B cell (primary cell): Measurements from ENCODE around the gene HHIPL1. TPM values are rescaled to one million over a fixed set of nuclear protein-coding genes. Genes with fewer than 3 reads are reported as not detected.

Experiments used
- ATAC-seq: fragments of 200-7000 bp; cut with Tn5 transposase; one replicate; pipeline ENCODE4 v1.10.0; 2021; ENCODE audit warnings: low read depth, mild to moderate bottlenecking, moderate number of reproducible peaks, moderate library complexity
- CTCF ChIA-PET: fragments of 350-600 bp; sonication (Branson Sonifier 250); formaldehyde crosslinking; loops from one replicate; lab custom pipeline; 2021; ENCODE audit warnings: antibody characterized with exemption, inconsistent platforms; lab: Charles Lee
- POLR2A ChIA-PET: fragments of 350-600 bp; sonication (Branson Sonifier 250); formaldehyde crosslinking; loops from one replicate; lab custom pipeline; 2021; ENCODE audit warnings: antibody characterized with exemption; lab: Charles Lee
- DNase-seq: peaks from one replicate; pipeline ENCODE4 v3.0.0; 2013
- H2AFZ ChIP-seq: 2 replicates; pipeline ENCODE4 v1.6.1; 2012; ENCODE audit warnings: mild to moderate bottlenecking, low read depth, low read length; ENCODE audit not compliant: insufficient read depth, poor library complexity, severe bottlenecking
- H3K27ac ChIP-seq, 2 donors: 1 replicate in 1 of 2; 2 replicates in 1 of 2; pipeline ENCODE4 v1.5.1; 2012 to 2013; ENCODE audit warnings: low read length in 2 of 2, mild to moderate bottlenecking in 2 of 2, moderate library complexity in 1 of 2
- H3K27me3 ChIP-seq, 4 experiments: fragments of 200-600 bp in 1 of 4; sonication (generic) in 1 of 4; replicated peaks in 1 of 4; 1 replicate in 2 of 4; 2 replicates in 2 of 4; pipeline versions ENCODE4 v1.6.1 to v1.7.0; 2013 to 2016; ENCODE audit warnings: low read length in 3 of 4, mild to moderate bottlenecking in 2 of 4, mixed read lengths in 1 of 4, moderate library complexity in 1 of 4; ENCODE audit not compliant: insufficient read depth in 4 of 4, control insufficient read depth in 3 of 4; ENCODE audit errors: control extremely low read depth in 1 of 4
- H3K36me3 ChIP-seq, 2 experiments: replicated peaks in 1 of 2; 1 replicate in 1 of 2; 2 replicates in 1 of 2; pipeline versions ENCODE4 v1.6.1 to v1.7.1; 2013; ENCODE audit warnings: low read length in 1 of 2; ENCODE audit not compliant: insufficient read depth in 2 of 2, control insufficient read depth in 1 of 2; ENCODE audit errors: control extremely low read depth in 1 of 2, extremely low read depth in 1 of 2
- H3K4me1 ChIP-seq, 2 donors: fragments of 200-600 bp in 1 of 2; sonication (generic) in 1 of 2; 1 replicate in 1 of 2; 2 replicates in 1 of 2; pipeline versions ENCODE4 v1.5.1 to v1.6.1; 2013 to 2017; ENCODE audit warnings: low read length in 2 of 2; ENCODE audit not compliant: control insufficient read depth in 2 of 2, insufficient read depth in 2 of 2
- H3K4me2 ChIP-seq: replicated peaks from 2 replicates; pipeline ENCODE3; 2012; ENCODE audit warnings: mild to moderate bottlenecking, low read depth, low read length; ENCODE audit not compliant: poor library complexity, severe bottlenecking
- H3K4me3 ChIP-seq, 5 experiments: fragments of 200-600 bp in 1 of 5; sonication (generic) in 1 of 5; 1 replicate in 3 of 5; 2 replicates in 2 of 5; pipeline versions ENCODE4 v1.5.1 to v1.7.0; 2011 to 2016; ENCODE audit warnings: low read length in 4 of 5, mild to moderate bottlenecking in 4 of 5, low read depth in 2 of 5, control low read depth in 1 of 5, moderate library complexity in 1 of 5; ENCODE audit not compliant: insufficient read depth in 1 of 5; ENCODE audit errors: control extremely low read depth in 1 of 5, extremely low read depth in 1 of 5
- H3K79me2 ChIP-seq: fragments of 200-600 bp; sonication (generic); one replicate; pipeline ENCODE4 v1.6.0; 2016; ENCODE audit warnings: low read length; ENCODE audit not compliant: control insufficient read depth, insufficient read depth
- H3K9ac ChIP-seq: fragments of 200-600 bp; sonication (generic); 2 replicates; pipeline ENCODE4 v1.6.1; 2017; ENCODE audit warnings: mild to moderate bottlenecking, low read length, moderate library complexity
- H3K9me3 ChIP-seq, 3 donors: one replicate each; pipeline versions ENCODE4 v1.6.1 to v1.7.1; 2013; ENCODE audit warnings: low read length in 2 of 3; ENCODE audit not compliant: control insufficient read depth in 2 of 3, insufficient read depth in 1 of 3; ENCODE audit errors: control extremely low read depth in 1 of 3
- H4K20me1 ChIP-seq: 2 replicates; pipeline ENCODE4 v1.6.0; 2012; ENCODE audit warnings: mild to moderate bottlenecking, low read length; ENCODE audit not compliant: insufficient read depth, control insufficient read depth, poor library complexity, severe bottlenecking
- H3K27ac Mint-ChIP-seq: one replicate; pipeline ENCODE4 v1.8.0; 2021; ENCODE audit warnings: mixed read lengths
- H3K27me3 Mint-ChIP-seq: one replicate; pipeline ENCODE4 v1.8.0; 2021; ENCODE audit warnings: mixed read lengths
- H3K4me1 Mint-ChIP-seq: one replicate; pipeline ENCODE4 v1.8.0; 2021; ENCODE audit warnings: mixed read lengths
- H3K4me3 Mint-ChIP-seq: one replicate; pipeline ENCODE4 v1.8.0; 2021; ENCODE audit warnings: mixed read lengths
- H3K9me3 Mint-ChIP-seq: one replicate; pipeline ENCODE4 v1.8.0; 2022; ENCODE audit warnings: mixed read lengths; ENCODE audit not compliant: insufficient read depth
- CTCF ChIP-seq: fragments of 200-600 bp; IDR thresholded peaks from one replicate; pipeline ENCODE4 v1.8.0; 2022; ENCODE audit warnings: antibody characterized with exemption, mild to moderate bottlenecking
- EZH2 ChIP-seq: IDR thresholded peaks from 2 replicates; pipeline ENCODE4 v1.6.1; 2012; ENCODE audit warnings: borderline replicate concordance, low read depth, mild to moderate bottlenecking, moderate library complexity, low read length; ENCODE audit not compliant: insufficient read depth, poor library complexity, severe bottlenecking
- WGBS: methylation state at CpG from one replicate; pipeline ENCODE4 v1.1.5; 2013; ENCODE audit warnings: missing lambda C conversion rate; ENCODE audit not compliant: insufficient coverage; 5-methylcytosine and 5-hydroxymethylcytosine counted together
- intact Hi-C: fragments of 100-400 bp; cut with micrococcal nuclease; formaldehyde crosslinking; loops from one replicate; pipeline ENCODE4 v1.10.0; 2022
- polyA plus RNA-seq: library from polyadenylated mRNA; depleted of rRNA; stranded (reverse); fragments of >200 nt; gene quantifications from 2 replicates; pipeline ENCODE4 v1.2.3, GENCODE V29; 2012
- total RNA-seq, 2 donors: library from RNA; stranded (reverse); fragments of 120-200 nt in 1 of 2; gene quantifications; 1 replicate in 1 of 2; 2 replicates in 1 of 2; pipeline versions ENCODE4 v1.2.3 to v1.2.4, GENCODE V29; 2013 to 2022

The HHIPL1 gene
- total and polyA plus RNA-seq, 2 donors (not counting 1 experiment from before 2014, with no cell fraction given), result not detected

- Histone ChIP-seq H2AFZ (no peak overlapping the region), H4K20me1 (no peaks in the 10 kb centered on the region), H3K36me3 (no peaks in the 10 kb centered on the region), H3K4me1 (no peaks in the 10 kb centered on the region), H3K4me2 (no peak overlapping the region), H3K27ac (no peak overlapping the region), H3K79me2 (no peaks in the 10 kb centered on the region), H3K9me3 (peaks cover 0 to 2% (median 0%) of the 10 kb centered on the region in 3 donors), H3K4me3 (no peak overlapping the region), H3K27me3 (peaks cover 0 to 12% (median 6%) of the 10 kb centered on the region in 4 experiments), H3K9ac (no peak overlapping the region)
- no peak for ATAC-seq
- Mint-ChIP-seq H3K4me1 (peaks cover 2% of the 10 kb centered on the region), H3K27ac (no peak overlapping the region), H3K27me3 (peaks cover 54% of the 10 kb centered on the region), H3K4me3 (no peak overlapping the region), H3K9me3 (peaks cover 3% of the 10 kb centered on the region)
- no peak for DNase-seq
- TF ChIP-seq CTCF (no peak), EZH2 (no peak)
- ChIA-PET CTCF (no interaction called here), POLR2A (interaction anchor here (0.7 kb wide), 1 partner anchor 737 kb away, joined by 4 read pairs; no protein-coding TSS in a partner anchor)
- intact Hi-C loops, result no loop called here
- 63% methylated on average over 7 of the region's 7 CpGs for WGBS
These were observed 9.5 kb downstream of the HHIPL1 start for GRCh38 chr14:99654235-99654985.

- Histone ChIP-seq H3K36me3 (no peaks in the 10 kb centered on the region), H2AFZ (no peak overlapping the region), H4K20me1 (no peaks in the 10 kb centered on the region), H3K27me3 (peaks cover 0 to 20% (median 8%) of the 10 kb centered on the region in 4 experiments), H3K4me2 (no peak overlapping the region), H3K79me2 (no peaks in the 10 kb centered on the region), H3K4me3 (no peak overlapping the region), H3K9me3 (peaks cover 0 to 2% (median 0%) of the 10 kb centered on the region in 3 donors), H3K27ac (no peak overlapping the region), H3K9ac (no peak overlapping the region), H3K4me1 (no peaks in the 10 kb centered on the region)
- ChIA-PET CTCF (no interaction called here), POLR2A (interaction anchor here (0.6 kb wide), 1 partner anchor 37 kb away, joined by 4 read pairs; no protein-coding TSS in a partner anchor)
- no CpG with 5 or more reads among the region's 4 CpGs for WGBS
- no peak overlapping the region for H3K4me3 Mint-ChIP-seq
- intact Hi-C loops, result no loop called here
- peaks cover 58% of the 10 kb centered on the region for H3K27me3 Mint-ChIP-seq
- H3K9me3 Mint-ChIP-seq, result peaks cover 3% of the 10 kb centered on the region
- DNase-seq, result no peak
- no peak overlapping the region for H3K27ac Mint-ChIP-seq
- TF ChIP-seq EZH2 (no peak), CTCF (no peak)
- peaks cover 4% of the 10 kb centered on the region for H3K4me1 Mint-ChIP-seq
- ATAC-seq, result no peak
These were observed 10.6 kb downstream of the HHIPL1 start for GRCh38 chr14:99655521-99655920.
